GM18951 (cell line): ENCODE results near the gene ATP4B.

ENCODE experiments used
- POLR2A ChIP-seq: IDR thresholded peaks from 4 replicates; pipeline ENCODE4 v1.6.1; 2011; ENCODE audit warnings: mild to moderate bottlenecking; ENCODE audit not compliant: insufficient read length, insufficient read depth; ENCODE audit errors: extremely low read depth
- in situ Hi-C: fragments of 300-500 bp; cut with MboI; formaldehyde crosslinking; loops from one replicate; pipeline ENCODE4 v1.12.0; 2022; ENCODE audit warnings: low sequenced_read_pairs, mixed read lengths, inconsistent platforms; ENCODE audit not compliant: unreplicated experiment

Gene ATP4B

GRCh38 chr13:113657851-113658741 is at the start of gene ATP4B:
ATP4B (minus strand) TSS chr13:113658198; CDS start chr13:113658144, 54 bp downstream.
- no peak for TF ChIP-seq POLR2A
- in situ Hi-C loops: no loop called here

GRCh38 chr13:113672002-113672651 is 14.1 kb upstream of the ATP4B start:
- no peak for TF ChIP-seq POLR2A
- in situ Hi-C loops: no loop called here

GRCh38 chr13:113671066-113672001 is 13.3 kb upstream of the ATP4B start:
- TF ChIP-seq POLR2A: no peak
- in situ Hi-C loops: no loop called here

- in situ Hi-C loops: no loop called here
- no peak for TF ChIP-seq POLR2A
Measured at GRCh38 chr13:113670541-113670940, 12.5 kb upstream of the ATP4B start.

- in situ Hi-C loops: no loop called here
- TF ChIP-seq POLR2A: no peak
Measured at GRCh38 chr13:113669755-113670341, 11.8 kb upstream of the ATP4B start.

- no peak for TF ChIP-seq POLR2A
- in situ Hi-C loops: no loop called here
Measured at GRCh38 chr13:113669231-113669754, 11.3 kb upstream of the ATP4B start.

DNA sequence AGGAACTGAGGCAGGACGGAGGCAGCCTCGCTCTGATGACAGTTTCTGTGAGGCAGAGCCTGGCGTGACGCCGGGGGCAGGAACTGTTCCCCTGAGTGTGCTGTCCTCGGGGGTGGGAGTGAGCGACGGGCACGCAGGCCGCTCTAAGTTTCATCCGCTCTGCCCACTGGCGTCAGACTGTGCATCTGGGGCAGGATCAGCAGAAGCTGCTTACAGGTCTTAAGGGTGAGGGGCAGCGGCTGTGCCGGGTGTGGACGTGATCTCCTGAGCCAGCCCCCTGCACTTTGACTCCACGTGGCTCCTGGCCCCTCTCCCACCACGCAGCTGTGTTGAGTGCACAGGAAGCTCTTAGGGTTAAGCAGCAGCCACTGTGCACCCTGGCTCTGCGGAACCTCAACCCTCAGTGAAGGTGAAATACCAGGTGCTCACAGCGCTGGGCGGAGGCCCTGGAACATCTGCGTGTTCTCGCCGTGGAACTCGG is 10.5 kb upstream of the ATP4B start:
- in situ Hi-C loops: no loop called here
- TF ChIP-seq POLR2A: no peak

DNA sequence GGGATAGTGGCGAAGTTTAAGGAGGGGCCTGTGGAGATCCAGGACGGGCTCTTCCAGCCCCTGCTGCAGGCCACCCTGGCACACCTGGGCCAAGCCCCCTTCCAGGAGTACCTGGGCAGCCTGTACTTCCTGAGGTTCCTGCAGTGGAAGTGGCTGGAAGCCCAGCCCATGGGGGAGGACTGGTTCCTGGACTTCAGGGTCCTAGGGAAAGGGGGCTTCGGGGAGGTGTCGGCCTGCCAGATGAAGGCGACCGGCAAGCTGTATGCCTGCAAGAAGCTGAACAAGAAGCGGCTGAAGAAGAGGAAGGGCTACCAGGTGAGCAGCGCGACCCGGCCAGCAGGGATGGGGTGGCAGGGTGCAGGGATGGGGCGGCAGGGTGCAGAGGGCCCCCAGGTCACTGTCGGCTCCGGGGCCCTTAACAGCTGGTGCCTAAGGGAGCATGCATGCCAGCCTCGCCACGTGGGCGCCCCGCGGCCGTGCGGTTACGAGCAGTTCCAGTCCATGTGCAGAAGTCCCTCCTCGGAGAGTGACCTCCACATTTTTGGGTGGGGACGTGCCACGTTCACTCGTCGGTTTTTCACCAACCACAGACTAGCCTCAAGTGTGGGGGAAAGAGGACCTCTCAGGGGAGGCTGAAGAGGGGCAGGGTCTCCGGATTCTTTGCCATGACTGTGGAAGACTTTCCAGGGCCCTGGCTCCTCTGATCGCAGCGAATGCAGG is 9.9 kb upstream of the ATP4B start:
- in situ Hi-C loops: no loop called here
- no peak for TF ChIP-seq POLR2A

DNA sequence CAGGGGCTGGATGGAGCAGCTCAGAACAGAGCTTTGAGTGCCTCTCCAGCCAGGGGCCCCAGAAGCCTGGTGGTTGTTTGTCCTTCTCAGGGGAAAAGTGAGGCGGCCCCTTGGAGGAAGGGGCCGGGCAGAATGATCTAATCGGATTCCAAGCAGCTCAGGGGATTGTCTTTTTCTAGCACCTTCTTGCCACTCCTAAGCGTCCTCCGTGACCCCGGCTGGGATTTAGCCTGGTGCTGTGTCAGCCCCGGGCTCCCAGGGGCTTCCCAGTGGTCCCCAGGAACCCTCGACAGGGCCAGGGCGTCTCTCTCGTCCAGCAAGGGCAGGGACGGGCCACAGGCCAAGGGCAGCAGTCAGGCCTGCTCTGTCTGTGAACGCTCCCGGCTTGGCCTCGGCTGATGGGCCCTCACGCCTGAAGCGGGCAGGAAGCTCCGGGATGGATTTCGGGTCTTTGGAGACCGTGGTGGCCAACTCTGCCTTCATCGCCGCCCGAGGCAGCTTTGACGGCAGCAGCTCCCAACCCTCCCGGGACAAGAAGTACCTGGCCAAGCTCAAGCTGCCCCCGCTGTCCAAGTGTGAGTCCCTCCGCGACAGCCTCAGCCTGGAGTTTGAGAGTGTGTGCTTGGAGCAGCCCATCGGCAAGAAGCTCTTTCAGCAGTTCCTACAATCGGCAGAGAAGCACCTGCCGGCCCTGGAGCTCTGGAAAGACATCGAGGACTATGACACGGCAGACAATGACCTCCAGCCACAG is 9.1 kb upstream of the ATP4B start, which contains the start of gene GRK1:
Gene GRK1 (plus strand): TSS at position 269 of the 751 bp plus-strand sequence. CDS start 168 bp downstream, at position 437.
- in situ Hi-C loops: no loop called here
- TF ChIP-seq POLR2A: no peak

DNA sequence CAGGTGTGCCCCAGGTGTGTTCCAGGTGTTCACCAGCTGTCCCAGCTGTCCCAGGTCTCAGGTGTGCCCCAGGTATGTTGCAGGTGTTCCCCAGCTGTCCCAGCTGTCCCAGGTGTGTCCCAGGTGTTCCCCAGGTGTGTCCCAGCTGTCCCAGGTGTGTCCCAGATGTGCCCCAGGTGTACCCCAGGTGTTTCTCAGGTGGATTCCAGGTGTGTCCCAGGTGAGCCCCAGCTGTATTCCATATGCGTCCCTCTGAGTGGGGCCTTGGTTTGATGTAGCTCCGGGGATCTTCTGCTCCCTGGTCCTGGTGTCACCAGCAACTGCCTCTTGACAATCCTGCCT is 8.3 kb upstream of the ATP4B start:
- in situ Hi-C loops: no loop called here
- no peak for TF ChIP-seq POLR2A
